Suppressor macrophage (primary cell): Measurements from ENCODE around the gene DCLK3.

Source experiments
- DNase-seq, 4 experiments: peaks; one replicate each; pipeline ENCODE4 v3.0.0-alpha.2; 2020 to 2022

Gene DCLK3

DNA sequence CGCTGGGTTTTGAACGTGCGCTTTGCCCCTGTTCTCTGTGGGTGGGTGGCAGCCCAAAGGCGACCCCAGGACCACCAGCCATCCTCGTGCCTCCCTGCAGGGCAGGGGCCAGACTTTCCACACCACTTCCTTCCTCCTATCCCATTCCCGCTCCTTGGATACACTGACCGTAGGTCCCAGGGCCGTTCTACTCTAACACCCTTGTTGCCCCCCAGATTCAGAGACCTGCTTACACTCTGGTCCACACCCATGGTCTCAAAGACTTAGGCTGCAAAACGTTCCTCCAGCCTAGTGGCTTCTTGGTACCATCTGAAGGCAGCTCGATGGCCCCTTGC, 318 bp upstream of the DCLK3 start:
- DNase-seq: no peak

DNA sequence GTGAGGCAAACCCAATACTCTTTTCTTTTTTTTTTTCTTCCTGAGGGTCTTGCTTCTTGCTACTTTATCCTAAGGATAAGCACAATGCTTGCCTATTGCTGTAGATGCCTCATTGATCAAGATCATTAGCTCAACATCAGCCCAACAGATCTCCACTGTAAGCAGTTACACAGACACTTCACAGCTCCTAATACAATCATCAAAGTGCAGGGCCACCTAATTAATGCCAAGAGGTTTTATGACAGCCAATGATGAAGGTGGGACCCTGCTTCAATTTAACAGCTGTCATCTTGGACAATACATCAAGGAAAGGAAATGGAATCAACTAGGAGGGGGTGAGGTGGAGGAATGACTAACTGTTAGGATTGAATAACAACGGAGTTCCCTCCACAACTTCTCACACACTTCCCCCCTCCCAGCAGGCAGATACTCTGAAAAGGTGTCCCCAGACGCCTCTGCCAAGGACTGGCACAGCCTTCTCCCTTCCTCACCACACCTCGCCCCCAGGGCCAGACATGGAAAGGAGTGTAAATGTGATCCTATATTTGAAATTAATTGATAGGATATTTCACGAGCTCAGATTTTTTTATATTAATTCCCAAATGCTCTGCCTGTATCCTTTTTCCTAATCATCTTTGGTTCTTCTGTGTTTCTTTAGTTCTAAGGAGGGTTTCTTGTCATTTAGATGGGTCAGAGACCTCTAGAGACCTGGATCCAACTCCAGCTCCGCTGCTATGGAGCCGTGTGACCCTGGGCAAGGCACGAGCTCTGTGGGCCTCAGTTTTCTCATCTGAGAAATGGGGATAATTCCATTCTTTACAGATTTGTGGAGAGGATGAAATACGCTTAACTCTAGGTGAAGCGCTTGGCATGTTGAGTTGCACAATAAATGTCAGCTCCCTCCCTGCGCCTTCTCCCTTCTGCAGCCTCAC, 1.2 kb downstream of the DCLK3 start:
- no peak for DNase-seq

DNA sequence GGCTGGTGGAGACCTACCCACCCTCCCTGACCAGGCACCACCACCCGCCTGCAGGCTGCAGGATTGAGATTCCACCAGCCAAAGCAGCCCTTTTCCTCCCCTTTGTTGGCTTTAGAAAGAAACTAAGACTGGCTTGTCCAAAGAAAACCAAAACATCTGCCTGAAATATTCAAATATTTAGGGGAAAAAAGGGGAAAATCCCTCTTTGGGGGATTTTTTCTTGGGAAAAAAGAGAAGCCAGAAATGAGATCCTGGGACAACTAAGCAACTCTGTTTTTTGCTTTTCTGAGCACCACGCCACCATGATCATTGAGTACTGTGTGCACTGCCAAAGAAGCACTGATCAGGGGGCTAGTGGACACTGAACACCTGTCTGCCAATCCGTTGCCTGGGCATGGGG, 2.6 kb downstream of the DCLK3 start:
- no peak for DNase-seq

DNA sequence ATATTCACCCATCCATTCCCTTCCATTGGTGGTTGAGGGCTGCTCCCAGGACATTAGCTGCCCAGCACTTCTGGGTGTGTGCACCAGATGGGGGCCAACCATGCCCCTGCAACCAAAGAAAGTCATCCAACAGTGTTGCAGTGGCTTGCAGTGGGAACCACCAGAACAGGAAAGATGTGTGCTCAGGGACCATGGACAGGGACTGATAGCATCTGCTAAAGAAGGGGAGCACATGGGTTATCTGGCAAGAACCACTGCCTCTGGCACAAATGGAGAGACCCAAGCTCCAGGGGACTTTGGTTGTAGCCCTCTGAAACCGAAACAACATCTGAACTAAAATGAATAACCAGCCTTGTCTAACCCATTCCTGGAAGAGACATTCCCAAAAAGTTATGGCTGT, 8.1 kb downstream of the DCLK3 start:
- no peak for DNase-seq

DNA sequence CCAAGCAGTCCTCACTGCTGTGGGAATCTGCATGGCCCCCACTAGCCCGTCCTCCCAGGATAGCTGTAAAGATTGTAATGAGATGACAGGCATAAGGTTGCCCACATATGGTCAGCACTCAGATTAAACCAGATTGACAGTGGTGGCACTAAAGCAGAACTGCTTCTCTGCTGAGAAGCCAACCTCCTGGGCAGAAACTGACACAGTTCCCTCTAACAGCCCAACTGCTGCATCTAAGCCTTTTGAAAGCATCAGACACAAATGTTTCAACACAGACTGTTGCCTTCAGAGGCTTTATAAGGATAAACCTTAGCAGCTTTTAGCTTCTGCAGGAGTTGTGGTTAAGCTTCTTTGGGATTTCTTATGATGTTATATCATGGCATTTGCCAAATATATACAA, 13.0 kb downstream of the DCLK3 start:
- peak in 2 of 4 experiments; percentile 6 to 32 for DNase-seq

DNA sequence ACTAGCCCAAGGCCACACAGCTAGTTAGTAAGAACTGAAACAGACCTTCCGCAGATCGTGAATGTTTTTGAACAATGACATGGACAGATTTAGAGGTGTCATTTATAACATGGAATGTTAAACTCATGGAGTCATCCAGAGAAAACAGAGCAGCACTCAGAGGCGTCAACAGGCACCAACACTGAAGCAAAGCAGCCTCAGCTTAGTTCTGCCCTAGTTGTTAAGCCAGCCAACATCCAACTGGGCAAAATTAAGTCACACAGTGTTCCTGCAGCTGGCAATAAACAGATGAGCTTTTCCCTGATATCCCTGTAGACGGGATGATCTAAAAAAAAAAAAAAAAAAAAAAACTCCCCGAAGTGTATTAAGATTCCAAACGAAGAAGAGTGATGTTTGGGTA, 13.6 kb downstream of the DCLK3 start:
- DNase-seq: no peak

DNA sequence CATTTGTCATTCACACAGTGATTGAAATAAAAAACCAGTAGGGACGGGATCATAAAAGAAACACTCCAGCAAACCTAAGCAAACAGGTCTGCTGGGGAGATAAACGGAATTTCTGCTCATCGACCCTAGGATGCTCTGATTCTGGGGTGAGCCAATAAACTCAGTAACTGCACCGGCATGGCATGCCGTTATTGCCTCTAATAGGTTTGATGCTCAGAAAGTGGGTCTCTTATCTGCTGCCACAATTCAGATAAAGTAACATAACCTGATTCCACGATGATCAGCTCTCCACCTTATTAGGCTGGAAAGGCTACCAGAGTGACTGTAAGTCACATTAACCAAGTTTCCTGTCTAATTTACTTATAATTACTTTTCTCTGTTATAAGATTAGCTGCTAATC, 19.6 kb downstream of the DCLK3 start:
- DNase-seq: no peak

DNA sequence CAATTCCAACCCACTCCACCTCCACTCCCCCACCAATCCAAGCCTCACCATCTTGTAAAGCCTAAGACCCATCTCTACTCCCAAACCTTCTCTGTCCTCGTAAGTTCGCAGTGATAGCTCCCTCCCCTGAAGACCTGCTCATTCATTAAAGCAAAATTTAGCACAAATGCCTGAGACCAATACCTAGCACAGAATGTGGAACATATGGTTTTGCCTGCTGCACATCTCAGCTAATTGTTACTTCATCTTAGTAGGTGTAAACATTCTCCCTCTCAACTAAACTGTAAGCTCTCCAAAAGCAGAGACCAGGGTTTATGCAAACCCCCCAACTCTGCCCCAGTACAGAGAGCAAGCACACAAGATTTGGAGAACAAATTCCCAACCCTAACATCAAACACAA, 20.5 kb downstream of the DCLK3 start:
- no peak for DNase-seq

DNA sequence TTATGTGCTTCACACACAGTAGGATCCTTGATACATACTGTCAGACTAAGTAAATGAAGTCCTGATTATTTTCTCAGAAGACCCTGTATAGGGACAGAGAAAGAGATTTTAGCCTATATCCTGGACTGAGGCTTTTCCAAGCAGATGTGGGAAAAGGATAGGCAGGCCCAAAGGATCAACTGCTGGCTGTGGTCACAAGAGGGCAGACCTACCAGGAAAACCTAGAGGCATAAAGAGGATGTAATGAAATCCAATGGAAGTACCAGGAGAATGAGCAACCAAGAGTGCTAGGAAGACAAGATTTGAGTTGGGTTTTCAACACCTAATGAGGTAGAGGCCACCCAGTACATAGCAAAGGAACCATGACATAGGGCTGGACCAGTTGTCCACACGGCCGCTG, 23.1 kb downstream of the DCLK3 start:
- DNase-seq: peak in 2 of 4 experiments; percentile 9 to 40

DNA sequence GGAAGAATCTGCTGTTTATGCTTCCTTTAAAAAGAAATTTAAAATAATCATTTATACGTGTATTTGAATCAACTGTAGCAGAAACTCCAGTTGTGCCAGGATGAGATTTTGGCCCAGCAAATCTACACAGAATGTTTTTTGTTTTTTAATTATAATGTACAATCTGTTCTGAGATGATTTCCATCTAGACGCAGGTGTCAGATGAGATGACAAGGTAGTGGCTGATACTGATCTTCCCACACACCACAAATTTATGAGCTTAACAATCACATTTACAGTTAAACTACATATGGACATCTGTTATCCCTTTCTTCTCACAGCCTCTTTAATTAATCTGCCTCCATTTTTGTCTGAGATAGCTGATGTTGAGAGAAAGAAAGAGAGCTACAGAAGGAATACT, 23.6 kb downstream of the DCLK3 start:
- no peak for DNase-seq

DNA sequence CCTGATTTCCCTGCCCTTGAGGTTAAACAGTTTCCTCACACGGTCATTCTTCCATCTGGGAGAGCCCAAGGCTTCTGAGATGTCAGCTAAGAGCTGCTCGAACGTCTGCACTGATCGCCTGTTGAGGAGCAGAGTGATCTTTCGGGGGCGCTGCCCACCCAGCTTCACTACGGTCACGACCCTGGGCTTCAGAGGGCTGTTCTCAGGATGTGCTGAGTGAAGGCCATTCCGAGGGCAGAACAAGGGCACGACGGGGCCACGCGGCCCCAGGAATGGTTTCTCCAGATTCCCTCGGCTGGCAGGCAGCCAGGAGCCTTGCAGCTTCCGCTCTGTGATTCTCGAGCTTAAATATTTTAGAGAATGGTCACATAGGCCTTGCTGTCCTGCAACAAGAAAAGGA, 25.7 kb downstream of the DCLK3 start:
- DNase-seq: no peak

DNA sequence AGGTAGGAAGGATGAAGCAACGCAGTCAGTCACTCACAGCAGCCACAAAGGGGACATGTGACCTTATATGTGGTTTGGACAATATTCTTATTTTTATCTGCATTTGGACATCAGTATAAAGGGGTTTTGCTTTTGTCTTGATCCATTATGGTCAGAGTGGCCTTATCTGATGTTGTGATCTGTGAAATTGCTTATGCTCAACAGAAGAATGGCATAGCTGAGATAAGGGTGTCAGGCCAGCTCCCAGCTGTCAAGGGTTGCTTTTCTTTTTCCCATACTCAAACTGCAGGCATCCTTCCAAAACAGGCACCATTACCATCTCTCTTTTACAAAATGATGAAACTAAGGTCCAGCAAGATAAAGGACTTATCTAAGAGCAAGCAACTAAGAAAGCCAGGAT, 28.1 kb downstream of the DCLK3 start:
- DNase-seq: no peak

DNA sequence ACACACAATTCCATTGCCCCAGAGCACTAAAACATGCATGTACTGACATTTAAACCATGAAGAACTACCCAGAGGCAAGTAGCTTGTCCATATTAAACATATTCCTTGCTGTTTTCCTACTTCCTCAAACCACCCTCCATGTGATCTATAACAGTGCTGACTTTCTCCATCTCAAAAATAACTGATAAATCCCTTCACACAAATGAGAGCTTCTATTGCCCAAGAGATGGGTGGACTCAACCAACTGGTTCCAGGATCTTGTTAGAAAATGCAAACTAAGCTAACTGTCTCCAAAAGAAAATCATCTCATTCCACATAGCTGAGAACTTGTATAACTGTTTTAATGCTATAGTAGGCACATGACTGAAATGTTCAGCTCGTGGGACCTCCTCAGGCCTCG, 29.6 kb downstream of the DCLK3 start:
- DNase-seq: peak; percentile 52 to 87 (median 72)

DNA sequence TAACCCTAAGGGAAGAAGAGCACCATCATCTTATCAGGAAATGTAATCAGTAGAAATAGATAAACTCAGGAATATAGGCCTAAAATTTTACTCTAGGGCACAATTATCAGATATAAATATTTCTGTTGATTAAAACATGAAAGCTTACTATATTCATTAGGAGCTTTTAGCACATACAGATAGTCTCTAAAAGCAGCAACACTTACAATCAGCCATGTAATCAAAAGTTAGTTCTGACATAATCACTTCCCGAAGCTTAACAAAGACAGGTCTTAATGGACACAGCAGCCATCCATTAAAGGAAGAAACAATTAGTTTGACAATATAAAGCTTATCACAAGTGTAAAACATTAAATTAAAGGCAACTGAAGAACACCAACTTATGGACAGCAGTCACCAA, 30.6 kb downstream of the DCLK3 start:
- DNase-seq: no peak

DNA sequence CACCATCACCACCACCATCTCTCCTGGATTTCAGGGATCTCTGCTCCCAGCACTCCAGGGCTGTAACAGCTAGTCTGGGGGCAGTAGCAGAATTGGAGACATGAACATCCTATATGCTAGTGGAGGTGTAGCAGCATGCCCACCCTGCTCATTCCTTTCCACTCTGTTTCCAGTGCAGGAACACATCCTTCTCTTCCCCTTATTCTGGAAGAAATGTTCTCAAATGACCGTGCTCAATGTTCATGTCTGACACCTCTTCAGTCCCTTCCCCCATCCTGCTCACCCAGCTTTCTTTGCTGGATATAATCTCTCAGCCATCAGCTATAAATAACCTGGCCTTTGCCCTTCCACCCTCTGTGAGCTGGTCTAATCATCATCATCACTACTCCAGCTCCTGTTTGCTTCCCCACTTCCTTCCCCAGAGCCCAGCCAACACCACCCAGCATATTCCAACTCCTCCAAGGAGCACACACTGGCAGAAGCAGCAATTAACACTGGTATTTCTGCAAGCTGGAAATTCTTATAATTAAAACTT, 31.1 kb downstream of the DCLK3 start:
- peak in 3 of 4 experiments; percentile 3 to 22 (median 15) for DNase-seq

DNA sequence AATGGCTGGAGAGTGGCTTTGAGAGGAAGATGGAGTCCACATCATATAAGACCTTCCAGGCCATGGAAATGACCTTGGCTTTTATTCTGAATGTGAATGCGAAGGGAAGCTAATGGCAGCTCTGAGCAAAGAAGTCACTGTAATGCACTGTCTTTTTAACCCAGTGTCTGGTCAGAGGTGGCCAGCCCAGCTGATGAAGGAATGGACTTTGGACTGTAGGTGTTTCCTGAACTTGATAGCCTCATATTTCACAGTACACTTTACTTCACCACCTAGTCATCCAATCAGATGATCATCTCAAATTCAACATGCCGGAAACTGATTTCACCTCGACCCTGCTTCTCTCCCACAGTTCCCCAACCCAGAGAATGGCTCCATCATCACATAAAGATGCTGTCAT, 33.4 kb downstream of the DCLK3 start:
- DNase-seq: no peak

DNA sequence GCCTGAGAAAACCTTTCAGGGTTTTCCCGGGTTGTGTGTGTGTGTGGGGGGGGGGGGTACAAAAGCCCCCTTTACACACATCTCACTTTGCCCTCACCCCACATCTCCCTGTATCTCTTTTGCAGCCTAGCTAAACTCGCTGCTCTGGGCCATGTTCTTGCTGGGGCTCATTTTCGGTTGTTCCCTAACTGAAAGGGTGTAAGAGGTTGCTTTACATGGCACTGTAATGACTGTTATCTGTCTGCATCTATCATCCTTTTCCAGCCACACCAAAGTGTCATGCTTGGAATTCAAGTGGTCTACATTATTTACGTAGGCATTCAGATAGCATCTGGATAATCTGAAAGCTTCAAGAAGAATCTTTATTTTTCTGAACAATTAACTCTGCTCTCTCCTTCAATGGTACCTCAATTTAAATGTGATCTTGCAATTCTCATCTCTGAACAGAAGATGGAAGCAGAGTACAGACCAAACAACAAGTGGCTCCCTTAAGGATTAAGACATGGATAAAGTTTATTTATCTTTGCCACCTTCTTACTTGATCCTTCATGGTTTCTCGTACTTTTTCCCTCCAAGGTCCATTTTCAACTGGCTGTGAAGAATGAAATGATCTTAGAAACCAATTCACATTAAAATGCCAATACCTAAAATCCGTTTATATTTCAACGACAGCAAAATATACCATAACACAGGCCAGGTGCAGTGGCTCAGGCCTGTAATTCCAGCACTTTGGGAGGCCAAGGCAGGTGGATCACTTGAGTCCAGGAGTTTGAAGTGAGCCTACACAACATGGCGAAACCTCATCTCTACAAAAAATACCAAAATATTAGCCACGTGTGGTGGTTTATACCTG, 34.9 kb downstream of the DCLK3 start:
- DNase-seq: peak; percentile 26 to 73 (median 56)

DNA sequence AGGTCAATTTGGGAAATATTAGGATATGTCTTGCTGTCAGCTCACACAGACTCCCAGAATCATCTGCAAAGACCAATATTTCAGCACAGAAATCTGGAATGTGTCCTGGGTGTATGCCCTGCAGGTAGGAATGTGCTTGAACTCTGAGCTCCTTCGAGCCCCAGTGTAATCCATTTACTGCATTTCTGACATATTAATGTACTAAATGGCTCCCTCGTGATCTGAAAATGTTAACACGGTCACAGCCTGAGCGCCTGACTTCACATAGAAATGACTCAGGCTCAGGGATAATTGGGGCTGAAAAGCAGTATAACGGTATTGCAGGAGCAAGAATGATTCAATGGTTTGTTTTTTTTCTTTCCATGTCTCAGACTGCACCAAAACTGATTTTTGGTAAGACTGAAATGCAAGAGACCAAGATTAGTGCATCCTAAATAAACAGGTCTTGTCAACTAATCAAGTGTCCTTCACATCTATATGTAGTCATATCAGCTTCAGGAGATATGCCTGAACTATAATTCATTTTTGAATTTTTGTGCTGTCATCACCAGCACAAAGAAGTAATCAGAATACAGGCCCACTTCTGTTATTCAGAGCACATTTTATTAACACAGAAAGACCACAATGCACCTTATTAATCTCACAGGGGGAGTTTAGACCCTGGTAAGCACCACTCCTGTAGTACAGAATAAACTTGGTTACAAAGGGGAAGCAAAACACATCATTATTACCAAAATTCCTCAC, 49.8 kb downstream of the DCLK3 start:
- no peak for DNase-seq

DNA sequence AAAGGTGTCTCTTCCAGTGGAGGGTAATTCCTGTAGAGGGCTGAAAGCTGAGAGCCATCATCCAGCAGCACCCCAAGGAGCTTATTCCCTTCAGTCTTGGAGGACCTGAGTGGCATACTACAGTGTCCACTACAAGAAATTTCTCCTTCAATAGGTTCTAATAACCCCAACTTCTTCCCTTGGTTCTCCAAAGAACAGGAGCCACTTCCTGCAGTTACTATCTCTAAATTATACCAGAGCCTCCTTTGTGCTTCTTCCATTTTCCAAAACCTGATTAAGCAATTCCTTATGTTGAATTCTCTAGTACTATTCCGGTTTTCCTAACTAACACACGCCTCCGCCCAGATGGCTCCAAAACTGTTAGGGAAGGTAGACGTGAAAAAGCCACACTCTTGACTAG, 50.4 kb downstream of the DCLK3 start:
- no peak for DNase-seq

DNA sequence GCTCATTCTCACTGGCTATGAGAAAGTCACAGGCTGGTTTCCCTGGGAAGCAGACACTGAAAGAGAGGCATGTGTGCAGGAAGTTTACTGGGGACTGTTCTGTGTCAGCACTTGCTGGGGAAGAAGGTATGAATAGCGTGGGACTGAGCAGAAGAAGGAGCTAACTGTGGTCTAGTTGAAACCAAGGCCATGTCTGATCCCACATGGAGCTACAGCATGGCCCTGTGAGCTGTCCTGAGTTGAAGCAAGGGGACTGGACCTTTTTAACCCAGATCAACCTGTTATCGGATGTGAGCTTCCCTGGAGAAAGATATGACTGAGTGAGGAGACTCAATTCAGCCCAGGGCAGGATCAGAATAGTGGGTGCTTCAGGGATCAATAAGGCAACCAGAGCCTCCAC, 53.7 kb downstream of the DCLK3 start:
- no peak for DNase-seq

DNA sequence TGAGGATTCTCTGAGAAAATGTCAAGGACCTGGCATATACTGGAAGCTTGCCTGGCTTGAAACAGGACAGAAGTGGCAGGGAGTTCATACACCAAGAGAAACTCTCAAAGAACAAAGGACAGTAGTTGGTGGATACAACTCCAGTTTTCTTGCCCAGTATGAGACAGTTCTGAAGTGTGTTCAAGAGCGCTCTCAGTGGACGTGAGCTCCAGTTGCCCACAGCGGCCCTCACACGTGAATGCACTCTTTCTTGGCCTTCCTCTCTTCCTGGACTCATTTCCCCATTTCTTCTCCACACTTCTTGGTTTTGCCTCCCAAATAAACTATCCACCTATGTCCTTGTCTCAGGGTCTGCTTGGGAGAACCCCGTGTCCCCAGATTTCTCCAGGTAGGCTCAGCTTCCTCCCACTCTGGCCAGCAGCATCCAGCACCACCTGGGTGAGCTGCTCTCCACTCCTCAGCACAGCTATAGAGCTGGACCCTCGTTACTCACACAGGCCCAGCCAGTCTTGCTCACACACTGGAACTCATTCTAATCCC, 54.5 kb downstream of the DCLK3 start:
- no peak for DNase-seq

DNA sequence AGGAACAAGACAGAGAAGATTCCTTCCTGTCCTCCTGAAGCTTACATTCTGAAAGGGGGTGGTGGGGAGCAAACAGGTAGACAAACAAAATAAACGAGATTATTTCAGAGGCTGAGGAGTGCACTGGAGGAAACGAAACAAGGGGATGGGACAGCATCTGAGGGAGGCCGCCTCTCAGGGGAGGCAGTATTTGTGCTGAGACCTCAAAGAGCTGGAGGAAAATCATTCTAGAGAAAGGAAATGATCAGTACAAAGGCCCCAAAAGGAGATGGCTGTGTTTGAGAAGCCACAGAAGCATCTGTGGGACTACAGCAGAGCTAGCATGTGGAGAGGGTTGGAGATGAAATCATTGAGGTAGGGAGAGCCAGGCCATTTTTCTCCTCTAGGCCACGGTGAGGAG, 55.1 kb downstream of the DCLK3 start:
- DNase-seq: no peak
